HG02610 (cell line): ENCODE results near the gene DCHS2.
"Not testable (repeated sequence)": the region's sequence is repeated elsewhere in the genome, so short reads cannot be mapped to it uniquely, and the experiment has no call there.

Source experiments
- ATAC-seq: cut with Tn5 transposase; IDR thresholded peaks from one replicate; pipeline ENCODE4 v1.9.1; 2021; ENCODE audit warnings: mild to moderate bottlenecking, moderate library complexity; ENCODE audit not compliant: unreplicated experiment

DCHS2 gene

DNA sequence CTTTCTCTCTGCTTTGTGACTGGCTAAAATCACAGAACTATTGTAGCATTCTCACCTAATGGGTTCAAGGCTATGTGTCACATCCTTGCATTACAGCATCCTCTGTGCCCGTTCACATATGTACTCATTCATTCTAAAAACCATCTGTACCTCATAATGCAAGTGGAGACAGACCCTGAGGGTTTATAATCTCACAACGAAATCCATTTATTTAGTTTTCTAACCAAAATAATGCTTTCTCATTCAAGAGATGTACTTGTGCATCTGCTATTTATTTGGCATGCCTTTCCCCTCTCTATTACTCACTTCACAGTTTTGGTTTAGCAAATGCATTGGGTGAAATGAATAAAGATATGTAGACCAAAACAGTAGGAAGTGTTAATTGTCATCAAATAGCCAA, 261.5 kb downstream of the DCHS2 start:
- ATAC-seq = no peak

- no peak for ATAC-seq
Observed at GRCh38 chr4:154222875-154223274, 268.7 kb downstream of the DCHS2 start.

DNA sequence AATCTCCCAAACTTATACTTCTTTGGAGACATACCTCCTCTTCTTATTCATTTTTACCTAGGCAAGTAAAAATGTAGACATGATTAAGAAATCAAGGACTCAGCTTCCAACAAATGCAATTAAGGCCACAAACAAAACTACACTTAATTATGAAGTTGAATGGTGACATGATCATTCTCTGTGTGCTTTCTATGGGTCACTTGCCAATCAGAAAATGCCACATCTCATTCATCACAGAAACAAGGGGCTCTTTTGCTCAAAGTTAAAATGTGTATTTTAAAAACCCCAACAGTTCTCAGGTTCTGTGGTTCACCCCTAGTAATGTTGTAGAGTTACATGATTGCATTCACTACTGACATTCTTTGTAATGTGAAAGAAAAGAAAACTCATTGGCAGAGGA, 273.5 kb downstream of the DCHS2 start:
- ATAC-seq = no peak

DNA sequence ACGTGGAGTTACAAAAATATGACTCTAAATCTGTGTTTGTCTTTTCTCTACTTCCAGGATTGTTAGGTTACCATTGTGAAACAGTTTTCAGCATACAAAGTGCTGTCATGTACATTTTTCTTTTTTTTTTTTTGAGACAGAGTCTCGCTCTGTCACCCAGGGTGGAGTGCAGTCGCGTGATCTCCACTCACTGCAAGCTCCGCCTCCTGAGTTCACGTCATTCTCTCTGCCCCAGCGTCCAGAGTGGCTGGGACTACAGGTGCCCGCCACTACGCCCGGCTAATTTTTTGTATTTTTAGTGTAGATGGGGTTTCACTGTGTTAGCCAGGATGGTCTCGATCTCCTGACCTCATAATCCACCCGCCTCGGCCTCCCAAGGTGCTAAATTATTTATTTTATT, 274.2 kb downstream of the DCHS2 start:
- not testable (repeated sequence) for ATAC-seq

DNA sequence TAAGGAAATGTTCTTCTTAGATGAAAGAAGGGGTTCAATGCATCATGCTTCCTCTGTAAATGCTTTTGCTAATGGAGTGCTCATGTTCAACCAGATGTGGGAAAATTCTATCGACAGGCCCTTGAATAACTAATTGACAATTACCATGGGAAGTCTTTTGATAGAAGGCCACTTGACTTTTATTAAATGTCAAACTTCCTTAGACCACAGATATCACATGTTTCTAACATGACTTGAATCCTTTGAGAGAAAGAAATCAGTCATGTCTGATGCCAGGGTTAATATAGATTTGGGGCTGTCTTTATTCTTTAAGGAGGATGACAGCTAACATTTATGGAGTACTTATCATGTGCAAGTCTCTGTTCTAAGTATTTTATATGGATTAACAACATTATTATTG, 280.1 kb downstream of the DCHS2 start:
- ATAC-seq = no peak

GRCh38 chr4:154208424-154208823, 283.2 kb downstream of the DCHS2 start:
- no peak for ATAC-seq

GRCh38 chr4:154205471-154205870, 286.1 kb downstream of the DCHS2 start:
- no peak for ATAC-seq

GRCh38 chr4:154194649-154195048, 296.9 kb downstream of the DCHS2 start:
- ATAC-seq = no peak

DNA sequence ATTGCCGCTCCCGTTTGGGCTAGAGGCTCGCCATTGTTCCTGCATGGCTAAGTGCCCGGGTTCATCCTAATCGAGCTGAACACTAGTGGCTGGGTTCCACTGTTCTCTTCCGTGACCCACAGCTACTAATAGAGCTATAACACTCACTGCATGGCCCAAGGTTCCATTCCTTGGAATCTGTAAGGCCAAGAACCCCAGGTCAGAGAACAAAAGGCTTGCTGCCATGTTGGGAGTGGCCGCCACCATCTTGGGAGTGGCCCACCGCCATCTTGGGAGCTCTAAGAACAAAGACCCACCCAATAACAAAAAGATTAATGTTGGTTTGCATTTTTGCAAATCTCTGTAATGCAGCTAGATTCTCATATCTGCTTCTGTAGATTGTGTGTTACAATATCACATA, 299.0 kb downstream of the DCHS2 start:
- no peak for ATAC-seq

DNA sequence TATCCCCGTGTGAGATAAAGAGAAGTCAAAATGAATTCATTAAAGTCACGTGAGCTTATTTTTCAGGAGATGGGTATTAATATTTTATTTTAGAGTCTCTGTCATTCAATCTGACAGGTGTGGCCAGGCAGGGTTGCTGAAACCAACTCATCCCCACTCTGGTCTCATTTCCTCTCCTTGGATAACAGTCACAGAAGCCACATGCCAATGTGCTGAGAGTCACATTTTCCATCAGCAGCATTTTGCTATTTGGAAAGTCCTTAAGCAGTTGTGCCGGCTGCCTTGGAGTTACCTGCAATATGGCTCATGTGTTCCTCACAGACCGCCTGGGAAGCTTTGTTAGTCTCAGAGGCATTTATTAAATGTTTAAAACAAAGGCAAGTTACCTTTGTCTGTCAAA, 302.3 kb downstream of the DCHS2 start:
- ATAC-seq = no peak

- no peak for ATAC-seq
Observed at GRCh38 chr4:154186888-154187287, 304.7 kb downstream of the DCHS2 start.

DNA sequence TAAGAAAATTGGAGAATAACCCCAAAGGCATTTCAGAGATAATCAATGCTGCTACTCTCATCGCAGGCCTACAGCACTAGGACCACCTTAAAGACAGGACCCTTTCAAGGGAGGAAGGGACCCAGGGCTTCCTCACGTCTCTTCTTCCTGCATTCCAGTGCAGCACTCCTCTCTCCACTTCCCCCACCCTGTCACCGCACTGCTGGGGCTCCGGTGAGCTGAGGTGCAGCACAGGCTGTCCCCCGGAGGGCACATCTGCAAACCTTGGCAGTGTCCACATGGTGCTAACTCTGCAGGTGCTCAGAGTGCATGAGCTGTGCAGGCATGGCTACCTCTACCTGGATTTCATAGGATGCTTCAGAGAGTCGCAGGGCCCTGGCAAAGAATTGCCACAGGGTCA, 305.6 kb downstream of the DCHS2 start:
- no peak for ATAC-seq

DNA sequence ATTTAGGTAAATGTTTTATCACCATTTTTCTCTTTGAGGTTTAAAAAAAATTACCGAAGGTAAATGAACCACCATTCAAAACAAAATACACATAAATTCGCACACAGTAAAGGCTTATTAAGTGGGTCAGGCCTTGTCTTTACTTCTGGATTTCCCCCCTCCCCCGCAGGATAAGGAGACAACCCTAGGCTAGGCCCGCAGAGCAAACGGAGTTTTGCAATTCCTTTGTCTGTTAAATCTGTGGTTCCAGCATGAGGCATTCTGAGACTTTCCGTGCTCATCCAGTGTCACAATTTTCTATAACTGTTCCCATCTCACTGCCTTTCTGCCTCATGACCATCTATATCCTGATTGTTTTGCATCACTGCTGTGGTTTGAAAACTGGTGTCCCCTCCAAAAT, 307.4 kb downstream of the DCHS2 start:
- ATAC-seq = no peak

- no peak for ATAC-seq
Observed at GRCh38 chr4:154183264-154183663, 308.3 kb downstream of the DCHS2 start.
